Panc1 (cell line): Measurements from ENCODE around the gene USO1. TPM values are rescaled to one million over a fixed set of nuclear protein-coding genes. Genes with fewer than 3 reads are reported as not detected.

ENCODE experiments used
- ATAC-seq: fragments of 200-7000 bp; cut with Tn5 transposase; 2 replicates; pipeline ENCODE4 v1.9.1; 2020; ENCODE audit warnings: mild to moderate bottlenecking, moderate library complexity
- BruUV-seq: library from RNA; stranded (reverse); fragments of 400-500 nt; replicated peaks from 2 replicates; lab custom pipeline; 2021; lab: Mats Ljungman, UMichigan
- CTCF ChIA-PET: fragments of 300-600 bp; sonication (Branson Sonifier 250); formaldehyde crosslinking; loops from one replicate; lab custom pipeline; 2022; ENCODE audit warnings: antibody characterized with exemption; lab: Charles Lee
- POLR2A ChIA-PET: fragments of 300-600 bp; sonication (Branson Sonifier 250); formaldehyde crosslinking; loops from one replicate; lab custom pipeline; 2022; ENCODE audit warnings: antibody characterized with exemption; lab: Charles Lee
- DNase-seq: peaks from one replicate; pipeline ENCODE4 v3.0.0-alpha.2; 2010; ENCODE audit warnings: low read depth, low spot score
- H3K27ac ChIP-seq: 2 replicates; pipeline ENCODE4 v1.5.1; 2011; ENCODE audit warnings: mild to moderate bottlenecking, low read length, inconsistent platforms
- H3K27me3 ChIP-seq: fragments of 200-500 bp; sonication (Bioruptor generic); 2 replicates; pipeline ENCODE4 v1.6.0; 2014; ENCODE audit warnings: low read length, inconsistent platforms; ENCODE audit not compliant: control insufficient read depth, insufficient read depth
- H3K36me3 ChIP-seq: fragments of 200-500 bp; sonication (Bioruptor generic); 2 replicates; pipeline ENCODE4 v1.5.1; 2014; ENCODE audit warnings: inconsistent platforms, mild to moderate bottlenecking, low read length, moderate library complexity; ENCODE audit not compliant: control insufficient read depth, insufficient read depth
- H3K4me1 ChIP-seq: 2 replicates; pipeline ENCODE4 v1.5.1; 2011; ENCODE audit warnings: inconsistent platforms, mild to moderate bottlenecking, low read length, moderate library complexity; ENCODE audit not compliant: control insufficient read depth, insufficient read depth
- H3K4me3 ChIP-seq, 2 experiments: 2 replicates each; pipeline ENCODE4 v1.5.1; 2011 to 2012; ENCODE audit warnings: low read depth in 2 of 2, low read length in 2 of 2, mild to moderate bottlenecking in 2 of 2, inconsistent platforms in 1 of 2, moderate library complexity in 1 of 2
- H3K9me3 ChIP-seq: fragments of 200-500 bp; sonication (Bioruptor generic); 2 replicates; pipeline ENCODE4 v1.5.1; 2014; ENCODE audit warnings: low read depth, mild to moderate bottlenecking, inconsistent platforms, low read length, moderate library complexity; ENCODE audit not compliant: control insufficient read depth, insufficient read depth
- POLR2AphosphoS5 ChIP-seq: IDR thresholded peaks from 2 replicates; pipeline ENCODE4 v1.6.1; 2012; ENCODE audit warnings: mild to moderate bottlenecking, low read depth, low read length, moderate library complexity
- SIN3A ChIP-seq: IDR thresholded peaks from 2 replicates; pipeline ENCODE4 v1.6.1; 2012; ENCODE audit warnings: low read depth, mild to moderate bottlenecking, low read length, moderate library complexity, borderline replicate concordance; ENCODE audit not compliant: insufficient read depth
- TCF7L2 ChIP-seq: IDR thresholded peaks from 2 replicates; pipeline ENCODE4 v1.6.1; 2011; ENCODE audit warnings: mild to moderate bottlenecking, low read depth, low read length, inconsistent platforms
- in situ Hi-C: cut with HindIII; loops from 2 replicates; pipeline ENCODE4 v1.10.0; 2016; ENCODE audit warnings: low sequenced_read_pairs, low pct_unique_long_range_greater_than_20kb
- intact Hi-C: fragments of 100-400 bp; cut with micrococcal nuclease; formaldehyde crosslinking; loops from one replicate; pipeline ENCODE4 v1.10.0; 2022; ENCODE audit not compliant: unreplicated experiment
- total RNA-seq: library from RNA; stranded (reverse); gene quantifications from one replicate; pipeline ENCODE4 v1.2.1, GENCODE V29; 2021; ENCODE audit not compliant: unreplicated experiment
- TF ChIP-seq, protein P1 (sequence below), 2 experiments: IDR thresholded peaks; 2 replicates each; pipeline ENCODE4 v1.6.1; 2011 to 2012; ENCODE audit warnings: low read depth in 2 of 2, control low read depth in 1 of 2, low read length in 1 of 2, mild to moderate bottlenecking in 1 of 2, moderate library complexity in 1 of 2; ENCODE audit not compliant: insufficient read depth in 1 of 2
- TF ChIP-seq, protein P2 (sequence below): fragments of 450-650 bp; IDR thresholded peaks from 2 replicates; pipeline ENCODE4 v1.5.1; 2017; ENCODE audit warnings: mild to moderate bottlenecking

USO1 gene
- total RNA-seq, 1 experiment from 2014 or later: 50.0 TPM

DNA sequence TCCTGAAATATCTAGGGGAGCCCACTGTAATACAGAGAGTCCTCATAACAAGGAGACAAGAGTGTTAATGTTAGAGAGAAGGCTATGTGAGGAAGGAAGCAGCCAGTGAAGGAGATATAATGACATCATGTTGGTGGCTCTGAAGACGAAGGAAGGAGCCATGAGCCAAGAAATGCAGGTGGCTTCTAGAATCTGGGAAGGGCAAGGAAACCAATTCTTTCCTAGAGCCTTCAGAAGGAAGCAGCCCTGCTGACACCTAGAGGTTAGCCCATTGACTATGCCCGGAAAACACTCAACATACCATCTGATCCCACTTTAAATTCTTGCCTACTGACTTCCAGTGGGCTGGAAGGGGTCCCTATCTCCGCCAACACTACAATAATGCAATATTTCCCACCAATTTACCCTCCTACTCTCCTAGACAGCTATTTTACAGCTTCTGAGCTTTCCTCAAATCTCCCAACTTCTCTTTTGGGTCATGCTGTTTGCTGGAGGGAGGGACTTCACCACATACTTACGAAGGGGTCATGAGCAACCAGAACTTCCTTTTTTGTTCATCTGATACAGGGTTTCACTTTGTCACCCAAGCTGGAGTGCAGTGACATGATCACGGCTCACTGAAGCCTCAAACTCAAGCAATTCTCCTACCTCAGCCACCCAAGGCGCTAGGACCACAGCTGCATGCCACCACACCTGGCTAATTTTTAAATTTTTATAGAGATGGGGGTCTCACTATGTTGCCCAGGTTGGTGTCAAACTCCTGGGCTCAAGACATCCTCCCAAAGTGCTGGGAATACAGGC, 26.0 kb upstream of the USO1 start:
- H3K4me1 ChIP-seq: no peaks in the 10 kb centered on the region
- BruUV-seq: no TSS peak
- H3K9me3 ChIP-seq: no peaks in the 10 kb centered on the region
- POLR2A ChIA-PET: no interaction called here
- H3K27ac ChIP-seq: no peak overlapping the region
- no peaks in the 10 kb centered on the region for H3K36me3 ChIP-seq
- in situ Hi-C loops (no loop called here), intact Hi-C loops (no loop called here)
- H3K27me3 ChIP-seq: no peaks in the 10 kb centered on the region
- CTCF ChIA-PET: no interaction called here
- TF ChIP-seq SIN3A (no peak), POLR2AphosphoS5 (no peak), TCF7L2 (no peak)
- TF ChIP-seq, protein P1, sequence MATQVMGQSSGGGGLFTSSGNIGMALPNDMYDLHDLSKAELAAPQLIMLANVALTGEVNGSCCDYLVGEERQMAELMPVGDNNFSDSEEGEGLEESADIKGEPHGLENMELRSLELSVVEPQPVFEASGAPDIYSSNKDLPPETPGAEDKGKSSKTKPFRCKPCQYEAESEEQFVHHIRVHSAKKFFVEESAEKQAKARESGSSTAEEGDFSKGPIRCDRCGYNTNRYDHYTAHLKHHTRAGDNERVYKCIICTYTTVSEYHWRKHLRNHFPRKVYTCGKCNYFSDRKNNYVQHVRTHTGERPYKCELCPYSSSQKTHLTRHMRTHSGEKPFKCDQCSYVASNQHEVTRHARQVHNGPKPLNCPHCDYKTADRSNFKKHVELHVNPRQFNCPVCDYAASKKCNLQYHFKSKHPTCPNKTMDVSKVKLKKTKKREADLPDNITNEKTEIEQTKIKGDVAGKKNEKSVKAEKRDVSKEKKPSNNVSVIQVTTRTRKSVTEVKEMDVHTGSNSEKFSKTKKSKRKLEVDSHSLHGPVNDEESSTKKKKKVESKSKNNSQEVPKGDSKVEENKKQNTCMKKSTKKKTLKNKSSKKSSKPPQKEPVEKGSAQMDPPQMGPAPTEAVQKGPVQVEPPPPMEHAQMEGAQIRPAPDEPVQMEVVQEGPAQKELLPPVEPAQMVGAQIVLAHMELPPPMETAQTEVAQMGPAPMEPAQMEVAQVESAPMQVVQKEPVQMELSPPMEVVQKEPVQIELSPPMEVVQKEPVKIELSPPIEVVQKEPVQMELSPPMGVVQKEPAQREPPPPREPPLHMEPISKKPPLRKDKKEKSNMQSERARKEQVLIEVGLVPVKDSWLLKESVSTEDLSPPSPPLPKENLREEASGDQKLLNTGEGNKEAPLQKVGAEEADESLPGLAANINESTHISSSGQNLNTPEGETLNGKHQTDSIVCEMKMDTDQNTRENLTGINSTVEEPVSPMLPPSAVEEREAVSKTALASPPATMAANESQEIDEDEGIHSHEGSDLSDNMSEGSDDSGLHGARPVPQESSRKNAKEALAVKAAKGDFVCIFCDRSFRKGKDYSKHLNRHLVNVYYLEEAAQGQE (IDR thresholded peaks at IDR 0.05; ENCODE audit: insufficient read depth in 1 of 2, low read depth in 2 of 2, low read length in 1 of 2): no peak
- TF ChIP-seq, protein P2, sequence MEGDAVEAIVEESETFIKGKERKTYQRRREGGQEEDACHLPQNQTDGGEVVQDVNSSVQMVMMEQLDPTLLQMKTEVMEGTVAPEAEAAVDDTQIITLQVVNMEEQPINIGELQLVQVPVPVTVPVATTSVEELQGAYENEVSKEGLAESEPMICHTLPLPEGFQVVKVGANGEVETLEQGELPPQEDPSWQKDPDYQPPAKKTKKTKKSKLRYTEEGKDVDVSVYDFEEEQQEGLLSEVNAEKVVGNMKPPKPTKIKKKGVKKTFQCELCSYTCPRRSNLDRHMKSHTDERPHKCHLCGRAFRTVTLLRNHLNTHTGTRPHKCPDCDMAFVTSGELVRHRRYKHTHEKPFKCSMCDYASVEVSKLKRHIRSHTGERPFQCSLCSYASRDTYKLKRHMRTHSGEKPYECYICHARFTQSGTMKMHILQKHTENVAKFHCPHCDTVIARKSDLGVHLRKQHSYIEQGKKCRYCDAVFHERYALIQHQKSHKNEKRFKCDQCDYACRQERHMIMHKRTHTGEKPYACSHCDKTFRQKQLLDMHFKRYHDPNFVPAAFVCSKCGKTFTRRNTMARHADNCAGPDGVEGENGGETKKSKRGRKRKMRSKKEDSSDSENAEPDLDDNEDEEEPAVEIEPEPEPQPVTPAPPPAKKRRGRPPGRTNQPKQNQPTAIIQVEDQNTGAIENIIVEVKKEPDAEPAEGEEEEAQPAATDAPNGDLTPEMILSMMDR: no peak
- ATAC-seq (no peak; the same call in 1 of the 2 replicates), DNase-seq (no peak)
- H3K4me3 ChIP-seq: no peak overlapping the region

DNA sequence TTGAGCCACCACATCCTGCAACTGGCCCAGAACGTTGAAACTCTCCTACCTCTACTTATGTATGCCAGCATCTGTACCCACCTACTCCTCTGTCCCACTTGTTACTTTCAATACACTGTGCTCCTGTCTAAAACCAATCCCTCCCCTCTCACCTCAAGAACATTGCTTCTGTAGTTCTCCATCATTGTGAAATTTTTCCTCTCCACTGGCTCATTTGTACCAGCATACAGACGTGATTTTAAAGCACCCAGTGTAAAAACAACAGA, 25.5 kb upstream of the USO1 start:
- H3K27me3 ChIP-seq: no peaks in the 10 kb centered on the region
- no peak for DNase-seq
- TF ChIP-seq, protein P1 (IDR thresholded peaks at IDR 0.05; ENCODE audit: insufficient read depth in 1 of 2, low read depth in 2 of 2, low read length in 1 of 2): no peak
- TF ChIP-seq TCF7L2 (no peak), POLR2AphosphoS5 (no peak), SIN3A (no peak)
- TF ChIP-seq, protein P2: no peak
- no TSS peak for BruUV-seq
- in situ Hi-C loops (no loop called here), intact Hi-C loops (no loop called here)
- ChIA-PET POLR2A (no interaction called here), CTCF (no interaction called here)
- H3K9me3 ChIP-seq: no peaks in the 10 kb centered on the region
- no peaks in the 10 kb centered on the region for H3K4me1 ChIP-seq
- no peak overlapping the region for H3K4me3 ChIP-seq
- no peaks in the 10 kb centered on the region for H3K36me3 ChIP-seq
- no peak for ATAC-seq
- H3K27ac ChIP-seq: no peak overlapping the region
